HG03060 (cell line): ENCODE measurements around the gene SCML2.
"Not testable (repeated sequence)": the region's sequence is repeated elsewhere in the genome, so short reads cannot be mapped to it uniquely, and the experiment has no call there.

ENCODE experiments used
- ATAC-seq: cut with Tn5 transposase; IDR thresholded peaks from one replicate; pipeline ENCODE4 v1.9.1; 2021; ENCODE audit warnings: low read depth, moderate number of reproducible peaks; ENCODE audit not compliant: unreplicated experiment

The SCML2 gene

DNA sequence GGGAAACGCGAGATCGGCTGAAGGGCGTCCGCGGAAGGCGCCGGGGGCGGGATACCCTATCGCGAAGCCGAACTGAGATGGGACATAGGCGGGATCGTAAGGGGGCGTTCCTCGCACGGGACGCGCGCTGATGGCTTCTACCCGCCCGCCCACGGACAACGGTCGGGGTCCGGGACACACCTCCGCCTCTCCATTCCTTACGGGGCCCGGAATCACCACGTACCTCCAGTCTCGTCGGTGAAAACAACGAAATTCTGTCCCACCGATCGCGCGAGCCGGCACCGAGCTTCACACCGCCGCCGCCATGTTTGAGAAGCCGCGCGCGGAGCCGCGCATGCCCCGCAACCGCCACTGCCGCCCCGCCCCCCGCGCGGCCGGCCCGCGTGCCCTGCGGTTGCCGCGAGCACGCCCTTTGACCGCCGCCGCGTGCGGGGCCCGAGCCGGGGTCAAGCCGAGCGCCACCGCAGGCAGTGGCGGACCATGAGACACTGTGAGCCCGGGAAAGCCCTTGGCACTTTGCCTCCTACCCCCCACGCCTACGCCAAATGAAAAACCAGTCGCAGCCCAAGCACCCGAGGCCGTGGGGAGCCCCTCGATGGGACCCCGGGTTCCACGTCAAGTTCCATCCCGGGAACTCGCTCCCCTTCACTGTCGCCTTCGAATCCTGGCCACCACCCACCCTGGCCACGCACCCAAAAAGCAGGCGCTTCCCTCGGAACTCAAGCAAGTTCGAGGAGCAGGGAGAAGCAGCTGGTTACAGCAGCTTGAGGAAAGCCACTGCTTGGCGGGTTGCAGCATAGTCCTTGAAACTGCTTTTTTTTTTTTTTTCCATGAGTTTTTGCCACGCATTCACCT is at the start of gene SCML2:
Gene SCML2, minus strand, starts transcription at position 320 of the 855 bp plus-strand sequence. CDS start 20,617 bp downstream, outside the sequence.
- ATAC-seq = no peak

- ATAC-seq = no peak
Measured at GRCh38 chrX:18401848-18402213, 47.3 kb upstream of the SCML2 start.

GRCh38 chrX:18394477-18394876 is 40.0 kb upstream of the SCML2 start:
- ATAC-seq = no peak

GRCh38 chrX:18390941-18391538 is 36.6 kb upstream of the SCML2 start:
- no peak for ATAC-seq

DNA sequence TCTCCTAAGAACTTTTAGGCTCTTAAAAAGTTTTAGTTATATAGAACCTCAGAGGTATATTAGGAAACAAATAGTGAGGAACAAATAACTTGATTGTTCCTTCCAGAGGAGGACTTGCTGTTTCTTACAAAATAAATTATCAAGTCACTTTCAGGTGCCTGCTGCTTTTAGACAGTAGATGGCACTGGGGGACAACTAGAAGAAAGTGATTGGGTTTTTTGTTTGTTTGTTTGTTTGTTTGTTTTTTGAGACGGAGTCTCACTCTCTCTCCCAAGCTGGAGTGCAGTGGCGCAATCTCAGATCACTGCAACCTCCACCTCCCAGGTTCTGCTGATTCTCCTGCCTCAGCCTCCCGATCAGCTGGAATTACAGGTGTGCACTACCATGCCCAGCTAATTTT is 35.5 kb upstream of the SCML2 start:
- ATAC-seq = no peak

- no peak for ATAC-seq
Measured at GRCh38 chrX:18377796-18378195, 23.3 kb upstream of the SCML2 start.

GRCh38 chrX:18375131-18375805 is 20.8 kb upstream of the SCML2 start:
- ATAC-seq = not testable (repeated sequence)

GRCh38 chrX:18369096-18369495 is 14.6 kb upstream of the SCML2 start:
- not testable (repeated sequence) for ATAC-seq

- no peak for ATAC-seq
Measured at GRCh38 chrX:18368402-18368801, 13.9 kb upstream of the SCML2 start.

DNA sequence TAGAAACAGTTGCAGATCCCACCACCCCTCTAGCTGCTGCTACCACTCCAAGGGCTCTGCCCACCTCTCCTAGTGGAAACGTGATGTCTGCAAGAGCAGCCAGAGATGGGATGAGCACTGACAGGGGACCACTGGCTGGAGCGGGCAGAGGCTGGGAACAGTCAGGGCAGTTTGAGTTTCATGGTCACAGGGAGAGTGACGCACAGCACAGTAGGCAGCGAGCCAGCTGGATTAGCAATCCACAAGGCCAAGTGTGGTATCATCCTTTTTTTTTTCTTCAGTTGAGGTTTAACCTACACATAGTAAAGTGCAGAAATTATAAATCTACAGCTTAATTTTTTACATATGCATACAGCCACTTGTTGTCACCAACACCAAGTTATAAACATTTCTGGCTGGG is 6.4 kb upstream of the SCML2 start:
- ATAC-seq = no peak

GRCh38 chrX:18353931-18354368 is 538 bp downstream of the SCML2 start:
- ATAC-seq = no peak

- no peak for ATAC-seq
Measured at GRCh38 chrX:18351784-18352183, 2.7 kb downstream of the SCML2 start.

DNA sequence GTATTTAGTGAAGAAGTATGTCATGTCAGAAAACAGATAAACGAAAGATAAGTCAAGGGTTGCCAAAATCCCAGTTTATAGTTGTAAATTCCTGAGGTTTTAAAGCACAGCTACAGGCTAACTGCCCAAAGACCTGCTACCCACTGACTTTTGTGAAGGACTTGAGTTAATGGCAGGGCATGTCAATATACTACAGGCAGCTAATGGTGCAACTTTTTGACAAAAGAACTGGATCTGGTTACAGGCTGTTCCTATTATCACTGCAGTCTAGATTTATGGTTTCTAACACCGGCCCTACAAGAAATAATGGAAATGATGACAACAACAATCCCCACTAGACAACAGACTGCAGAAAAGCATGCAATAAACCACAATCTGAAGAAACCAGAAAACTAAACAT is 6.4 kb downstream of the SCML2 start:
- no peak for ATAC-seq

DNA sequence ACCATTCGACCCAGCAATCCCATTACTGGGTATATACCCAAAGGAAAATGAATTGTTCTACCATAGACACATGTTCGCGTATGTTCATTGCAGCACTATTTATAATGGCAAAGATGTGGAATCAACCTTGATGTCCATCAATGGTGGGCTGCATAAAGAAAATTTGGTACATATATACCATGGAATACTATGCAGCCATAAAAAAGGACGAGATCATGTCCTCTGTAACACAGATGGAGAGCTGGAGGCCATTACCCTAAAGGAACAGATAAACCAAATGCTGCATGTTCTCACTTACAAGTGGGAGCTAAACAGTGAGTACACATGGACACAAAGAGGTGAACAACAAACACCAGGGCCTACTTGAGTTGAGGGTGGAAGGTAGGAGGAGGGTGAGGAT is 45.1 kb downstream of the SCML2 start:
- no peak for ATAC-seq

GRCh38 chrX:18297251-18297650 is 57.2 kb downstream of the SCML2 start:
- no peak for ATAC-seq

- ATAC-seq = no peak
Measured at GRCh38 chrX:18294893-18295292, 59.6 kb downstream of the SCML2 start.

GRCh38 chrX:18291006-18291545 is 63.4 kb downstream of the SCML2 start:
- ATAC-seq = no peak

GRCh38 chrX:18290200-18290599 is 64.3 kb downstream of the SCML2 start:
- no peak for ATAC-seq

GRCh38 chrX:18288716-18289115 is 65.8 kb downstream of the SCML2 start:
- no peak for ATAC-seq

DNA sequence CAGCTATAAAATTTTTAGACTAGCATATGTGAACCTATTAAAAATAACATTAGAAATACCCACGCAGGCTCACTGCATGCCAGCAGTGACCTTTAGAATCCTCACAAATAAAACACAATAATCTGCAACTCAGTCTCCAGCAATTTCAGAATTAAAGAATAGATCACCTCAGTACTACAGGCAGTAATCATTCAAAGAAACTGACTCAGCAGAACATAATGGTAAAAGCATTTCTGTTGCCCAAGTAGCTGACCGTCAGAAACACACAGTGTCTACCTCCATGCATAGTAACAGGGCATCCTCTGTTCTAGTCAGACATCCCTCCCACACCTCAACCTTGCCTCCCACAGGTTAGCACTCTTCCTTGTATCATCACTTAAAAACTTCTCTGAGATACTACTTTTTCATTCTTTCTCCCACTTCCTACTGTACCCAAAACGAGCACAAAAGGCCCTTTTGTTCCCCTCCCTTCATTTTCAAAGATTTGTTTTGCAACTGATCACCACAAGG is 68.1 kb downstream of the SCML2 start:
- ATAC-seq = no peak

DNA sequence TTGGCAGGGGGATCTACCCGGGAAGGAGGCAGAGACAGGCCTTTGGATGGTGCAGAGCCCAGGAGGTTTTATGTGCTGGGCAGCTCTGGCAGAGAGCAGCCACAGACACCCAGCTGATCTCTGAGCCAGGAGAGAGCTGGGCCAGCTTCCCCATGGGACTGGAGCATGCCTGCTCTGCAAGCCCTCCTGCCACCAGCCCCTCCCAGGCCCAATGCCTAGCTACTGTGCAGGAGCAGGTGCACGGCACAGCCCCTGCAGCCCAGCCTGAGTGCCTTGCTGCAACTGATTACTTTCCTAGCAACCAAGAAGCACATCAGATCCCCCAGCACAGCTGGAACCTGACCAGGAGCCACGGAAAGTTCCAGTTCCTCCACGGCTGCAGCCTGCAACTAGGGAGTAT is 76.0 kb downstream of the SCML2 start:
- ATAC-seq = no peak
